GOT3 (cell line): ENCODE measurements around the gene DCLRE1A.

ENCODE experiments used
- DNase-seq: peaks from one replicate; lab custom pipeline; 2025; ENCODE audit warnings: mixed read lengths; lab: John Stamatoyannopoulos, UW

DCLRE1A gene

GRCh38 chr10:113854013-113854760 lies at the start of gene DCLRE1A, which contains the start of gene NHLRC2:
TSS of gene DCLRE1A (minus strand) at chr10:113854082. CDS start at chr10:113853182, 900 bp downstream.
TSS of gene NHLRC2 (plus strand) at chr10:113854661. CDS start at chr10:113854873, 212 bp downstream.
- peak; percentile 28 for DNase-seq

GRCh38 chr10:113899952-113900598 lies 46.2 kb upstream of the DCLRE1A start:
- DNase-seq: no peak

GRCh38 chr10:113897693-113898618 lies 44.1 kb upstream of the DCLRE1A start:
- DNase-seq: no peak

GRCh38 chr10:113895018-113895417 lies 41.1 kb upstream of the DCLRE1A start:
- no peak for DNase-seq

- no peak for DNase-seq
Observed at GRCh38 chr10:113894581-113894980, 40.7 kb upstream of the DCLRE1A start.

- DNase-seq: no peak
Observed at GRCh38 chr10:113893570-113893969, 39.7 kb upstream of the DCLRE1A start.

- DNase-seq: no peak
Observed at GRCh38 chr10:113891476-113891875, 37.6 kb upstream of the DCLRE1A start.

- DNase-seq: no peak
Observed at GRCh38 chr10:113890769-113891168, 36.9 kb upstream of the DCLRE1A start.

- no peak for DNase-seq
Observed at GRCh38 chr10:113889911-113890310, 36.0 kb upstream of the DCLRE1A start.

- DNase-seq: no peak
Observed at GRCh38 chr10:113882240-113882639, 28.4 kb upstream of the DCLRE1A start.

GRCh38 chr10:113880236-113880635 lies 26.4 kb upstream of the DCLRE1A start:
- no peak for DNase-seq

GRCh38 chr10:113879691-113880090 lies 25.8 kb upstream of the DCLRE1A start:
- DNase-seq: no peak

GRCh38 chr10:113876461-113876860 lies 22.6 kb upstream of the DCLRE1A start:
- no peak for DNase-seq

- no peak for DNase-seq
Observed at GRCh38 chr10:113875212-113875611, 21.3 kb upstream of the DCLRE1A start.

GRCh38 chr10:113872139-113873030 lies 18.5 kb upstream of the DCLRE1A start:
- no peak for DNase-seq

GRCh38 chr10:113869789-113870188 lies 15.9 kb upstream of the DCLRE1A start:
- no peak for DNase-seq

GRCh38 chr10:113867904-113868303 lies 14.0 kb upstream of the DCLRE1A start:
- DNase-seq: no peak

GRCh38 chr10:113866551-113867394 lies 12.9 kb upstream of the DCLRE1A start:
- no peak for DNase-seq

GRCh38 chr10:113865901-113866300 lies 12.0 kb upstream of the DCLRE1A start:
- DNase-seq: no peak

GRCh38 chr10:113859261-113859660 lies 5.4 kb upstream of the DCLRE1A start:
- no peak for DNase-seq
